ACC112 (cell line): ENCODE results near the gene PSORS1C2.
"Not testable (repeated sequence)": the region's sequence is repeated elsewhere in the genome, so short reads cannot be mapped to it uniquely, and the experiment has no call there.

ENCODE experiments used
- H2AFZ ChIP-seq: fragments of 200-600 bp; sonication (generic); one replicate; pipeline ENCODE4 v1.6.0; 2017; ENCODE audit warnings: antibody characterized with exemption, low read length; ENCODE audit not compliant: unreplicated experiment
- H3K27ac ChIP-seq: fragments of 200-600 bp; sonication (generic); 2 replicates; pipeline ENCODE4 v1.5.1; 2014; ENCODE audit warnings: low read depth, mild to moderate bottlenecking, antibody characterized with exemption, low read length, moderate library complexity
- H3K27me3 ChIP-seq: fragments of 200-600 bp; sonication (generic); 2 replicates; pipeline ENCODE4 v1.6.1; 2014; ENCODE audit warnings: mild to moderate bottlenecking, antibody characterized with exemption, low read length, moderate library complexity, mixed read lengths; ENCODE audit not compliant: insufficient read depth
- H3K36me3 ChIP-seq: fragments of 200-600 bp; sonication (generic); 2 replicates; pipeline ENCODE4 v1.6.1; 2016; ENCODE audit warnings: mild to moderate bottlenecking, antibody characterized with exemption, low read length, moderate library complexity, mixed read lengths; ENCODE audit not compliant: insufficient read depth
- H3K4me1 ChIP-seq: fragments of 200-600 bp; sonication (generic); one replicate; pipeline ENCODE4 v1.6.1; 2016; ENCODE audit warnings: low read length, mixed read lengths; ENCODE audit not compliant: insufficient read depth, unreplicated experiment, control insufficient read depth
- H3K4me3 ChIP-seq: fragments of 200-600 bp; sonication (generic); 2 replicates; pipeline ENCODE4 v1.5.1; 2014; ENCODE audit warnings: mild to moderate bottlenecking, low read depth, low read length
- H3K79me2 ChIP-seq: fragments of 200-600 bp; sonication (generic); one replicate; pipeline ENCODE4 v1.6.0; 2016; ENCODE audit warnings: low read length; ENCODE audit not compliant: control insufficient read depth, unreplicated experiment, insufficient read depth

The PSORS1C2 gene

GRCh38 chr6:31175971-31176370 lies 37.1 kb upstream of the PSORS1C2 start:
- H3K36me3 ChIP-seq = no peaks in the 10 kb centered on the region; the same call in 1 of the 2 replicates
- no peak overlapping the region for H2AFZ ChIP-seq
- no peaks in the 10 kb centered on the region for H3K27me3 ChIP-seq
- no peak overlapping the region for H3K4me3 ChIP-seq
- H3K4me1 ChIP-seq = peaks cover 22% of the 10 kb centered on the region
- H3K79me2 ChIP-seq = peaks cover 7% of the 10 kb centered on the region
- peak overlapping the region; percentile 26; the same call in 1 of the 2 replicates for H3K27ac ChIP-seq

GRCh38 chr6:31174378-31174777 lies 35.5 kb upstream of the PSORS1C2 start:
- Histone ChIP-seq H3K79me2 (peaks cover 4% of the 10 kb centered on the region), H3K27me3 (no peaks in the 10 kb centered on the region), H3K4me1 (peaks cover 22% of the 10 kb centered on the region), H3K36me3 (no peaks in the 10 kb centered on the region), H2AFZ (no peak overlapping the region), H3K4me3 (no peak overlapping the region), H3K27ac (no peak overlapping the region)

- Histone ChIP-seq H3K4me1 (peaks cover 18% of the 10 kb centered on the region), H3K27me3 (no peaks in the 10 kb centered on the region), H3K36me3 (no peaks in the 10 kb centered on the region), H3K79me2 (no peaks in the 10 kb centered on the region), H2AFZ (no peak overlapping the region), H3K4me3 (no peak overlapping the region), H3K27ac (no peak overlapping the region)
These were observed 34.5 kb upstream of the PSORS1C2 start for GRCh38 chr6:31173406-31173805.

GRCh38 chr6:31172973-31173384 lies 34.1 kb upstream of the PSORS1C2 start:
- Histone ChIP-seq H3K27ac (no peak overlapping the region), H3K79me2 (no peaks in the 10 kb centered on the region), H3K27me3 (no peaks in the 10 kb centered on the region), H3K4me1 (peaks cover 18% of the 10 kb centered on the region), H3K4me3 (no peak overlapping the region), H3K36me3 (no peaks in the 10 kb centered on the region), H2AFZ (no peak overlapping the region)

- Histone ChIP-seq H3K27me3 (no peaks in the 10 kb centered on the region), H3K36me3 (no peaks in the 10 kb centered on the region), H3K4me1 (peaks cover 18% of the 10 kb centered on the region), H3K27ac (no peak overlapping the region), H3K79me2 (no peaks in the 10 kb centered on the region), H3K4me3 (no peak overlapping the region), H2AFZ (no peak overlapping the region)
These were observed 33.4 kb upstream of the PSORS1C2 start for GRCh38 chr6:31171931-31172905.

- peaks cover 14% of the 10 kb centered on the region for H3K4me1 ChIP-seq
- H3K27ac ChIP-seq = no peak overlapping the region
- H2AFZ ChIP-seq = no peak overlapping the region
- H3K27me3 ChIP-seq = no peaks in the 10 kb centered on the region
- no peaks in the 10 kb centered on the region for H3K36me3 ChIP-seq
- H3K79me2 ChIP-seq = no peaks in the 10 kb centered on the region
- H3K4me3 ChIP-seq = no peak overlapping the region
These were observed 32.3 kb upstream of the PSORS1C2 start for GRCh38 chr6:31170987-31171671.

DNA sequence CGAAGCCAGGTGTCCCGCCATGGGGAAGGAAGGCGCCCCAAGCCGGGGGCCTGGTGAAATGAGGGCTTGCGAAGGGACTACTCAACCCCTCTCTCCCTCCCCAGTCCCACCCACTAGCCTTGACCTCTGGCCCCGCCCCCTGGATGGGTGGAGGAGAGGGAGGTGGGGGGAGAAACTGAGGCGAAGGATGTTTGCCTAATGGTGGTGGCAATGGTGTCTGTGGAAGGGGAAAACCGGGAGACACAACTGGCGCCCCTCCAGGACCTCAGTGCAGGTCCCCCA lies 31.7 kb upstream of the PSORS1C2 start, which contains the start of gene POU5F1:
POU5F1 (minus strand) TSS at position 83 of the 282 bp plus-strand sequence; CDS start at position 21, 62 bp downstream.
- no peaks in the 10 kb centered on the region for H3K36me3 ChIP-seq
- H3K4me1 ChIP-seq = peaks cover 8% of the 10 kb centered on the region
- H3K4me3 ChIP-seq = no peak within 1 kb of the TSS
- H3K27me3 ChIP-seq = no peaks in the 10 kb centered on the region
- no peak within 1 kb of the TSS for H3K27ac ChIP-seq
- H3K79me2 ChIP-seq = no peaks in the 10 kb centered on the region
- no peak within 1 kb of the TSS for H2AFZ ChIP-seq

DNA sequence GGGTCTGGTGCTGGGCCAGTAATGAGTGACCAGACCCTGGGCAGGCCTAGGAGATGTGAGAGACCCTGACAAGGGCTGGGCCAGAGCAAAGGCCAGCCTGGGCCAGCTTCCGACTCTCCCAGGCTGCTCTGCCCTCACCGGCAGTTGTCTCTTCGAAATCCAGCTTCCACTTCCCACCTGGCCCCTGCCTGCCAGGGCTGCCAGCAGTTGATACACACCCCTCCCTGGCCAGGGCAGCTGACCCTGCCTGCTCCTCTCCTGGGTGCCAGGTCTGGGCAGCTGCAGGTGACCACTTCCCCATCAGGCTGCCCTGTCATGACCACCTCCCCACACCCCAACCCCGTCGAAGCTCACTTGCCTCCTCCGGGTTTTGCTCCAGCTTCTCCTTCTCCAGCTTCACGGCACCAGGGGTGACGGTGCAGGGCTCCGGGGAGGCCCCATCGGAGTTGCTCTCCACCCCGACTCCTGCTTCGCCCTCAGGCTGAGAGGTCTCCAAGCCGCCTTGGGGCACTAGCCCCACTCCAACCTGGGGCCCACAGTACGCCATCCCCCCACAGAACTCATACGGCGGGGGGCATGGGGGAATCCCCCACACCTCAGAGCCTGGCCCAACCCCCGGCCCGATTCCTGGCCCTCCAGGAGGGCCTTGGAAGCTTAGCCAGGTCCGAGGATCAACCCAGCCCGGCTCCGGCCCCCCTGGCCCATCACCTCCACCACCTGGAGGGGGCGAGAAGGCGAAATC lies 31.2 kb upstream of the PSORS1C2 start:
- H3K4me3 ChIP-seq, H3K36me3 ChIP-seq, H3K27me3 ChIP-seq, H3K27ac ChIP-seq, H2AFZ ChIP-seq, H3K79me2 ChIP-seq, H3K4me1 ChIP-seq: not testable (repeated sequence)

- no peaks in the 10 kb centered on the region for H3K79me2 ChIP-seq
- no peak overlapping the region for H2AFZ ChIP-seq
- no peak overlapping the region for H3K4me3 ChIP-seq
- H3K4me1 ChIP-seq = peaks cover 7% of the 10 kb centered on the region
- H3K36me3 ChIP-seq = no peaks in the 10 kb centered on the region
- H3K27me3 ChIP-seq = no peaks in the 10 kb centered on the region
- H3K27ac ChIP-seq = no peak overlapping the region
These were observed 30.4 kb upstream of the PSORS1C2 start for GRCh38 chr6:31169123-31169857.

DNA sequence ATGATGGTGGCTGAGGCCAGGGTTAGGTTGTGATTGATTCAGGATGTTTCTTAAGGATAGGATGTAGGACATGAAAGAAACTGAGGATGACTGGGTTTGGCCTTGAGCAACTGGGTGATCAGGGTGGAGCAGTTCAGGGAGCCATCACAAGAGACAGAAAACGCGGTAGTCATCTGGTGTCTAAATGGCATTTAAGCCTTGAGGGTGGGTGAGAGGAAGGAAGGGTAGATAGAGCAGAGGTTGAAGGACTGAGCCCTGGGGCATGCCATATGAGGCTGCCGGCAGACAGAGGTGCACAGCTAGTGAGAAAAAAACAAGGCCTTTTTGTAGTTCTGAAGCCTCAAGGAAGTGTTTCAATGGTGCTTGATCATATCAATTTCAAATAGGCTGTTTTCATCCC lies 29.7 kb upstream of the PSORS1C2 start:
- Histone ChIP-seq H3K4me3 (no peak overlapping the region), H3K27me3 (no peaks in the 10 kb centered on the region), H2AFZ (no peak overlapping the region), H3K36me3 (no peaks in the 10 kb centered on the region), H3K4me1 (peaks cover 10% of the 10 kb centered on the region), H3K79me2 (no peaks in the 10 kb centered on the region), H3K27ac (no peak overlapping the region)
